Prostate gland (tissue), 2 donors: ENCODE results near the gene XPO5. TPM values are rescaled to one million over a fixed set of nuclear protein-coding genes. Genes with fewer than 3 reads are reported as not detected.

ENCODE experiments used
- DNase-seq: peaks from one replicate; pipeline ENCODE4 v3.0.0-alpha.2; 2019; ENCODE audit warnings: low spot score
- H3K27ac ChIP-seq, 2 donors: fragments of 200-600 bp; sonication (generic); 2 replicates each; pipeline ENCODE4 v1.5.1; 2017 to 2019
- H3K27me3 ChIP-seq: fragments of 200-600 bp; sonication (generic); replicated peaks from 2 replicates; pipeline ENCODE4 v1.5.1; 2019; ENCODE audit not compliant: insufficient read depth
- H3K36me3 ChIP-seq, 2 donors: fragments of 200-600 bp; sonication (generic); 1 replicate in 1 of 2; 2 replicates in 1 of 2; pipeline versions ENCODE4 v1.5.1 to v1.8.1; 2017 to 2019
- H3K4me1 ChIP-seq: fragments of 200-600 bp; sonication (generic); replicated peaks from 2 replicates; pipeline ENCODE4 v1.5.1; 2019
- H3K4me3 ChIP-seq, 2 donors: fragments of 200-600 bp; sonication (generic); 2 replicates each; pipeline ENCODE4 v1.5.1; 2017 to 2019
- H3K9me3 ChIP-seq: fragments of 200-600 bp; sonication (generic); 2 replicates; pipeline ENCODE4 v1.5.1; 2017
- CTCF ChIP-seq, 4 experiments: fragments of 200-600 bp in 2 of 4; fragments of 450-650 bp in 2 of 4; sonication (generic) in 2 of 4; IDR thresholded peaks; 1 replicate in 3 of 4; 2 replicates in 1 of 4; pipeline ENCODE4 v1.5.1; 2016 to 2019; ENCODE audit warnings: antibody characterized with exemption in 4 of 4, mild to moderate bottlenecking in 2 of 4, moderate library complexity in 2 of 4
- POLR2A ChIP-seq: fragments of 450-650 bp; IDR thresholded peaks from one replicate; pipeline ENCODE4 v1.6.1; 2016; ENCODE audit warnings: antibody characterized with exemption, mild to moderate bottlenecking
- POLR2AphosphoS5 ChIP-seq: sonication (generic); formaldehyde crosslinking; IDR thresholded peaks from one replicate; pipeline ENCODE4 v1.6.1; 2017; ENCODE audit warnings: antibody characterized with exemption
- WGBS: methylation state at CpG from one replicate; pipeline ENCODE4 v1.1.5; 2018; 5-methylcytosine and 5-hydroxymethylcytosine counted together
- intact Hi-C: fragments of 100-400 bp; cut with DNase I; formaldehyde crosslinking; loops from one replicate; pipeline ENCODE4 v1.14.2; 2022
- total RNA-seq, 2 donors: library from RNA; depleted of rRNA; stranded (reverse); fragments of >200 nt; gene quantifications; one replicate each; pipeline ENCODE4 v1.1.0, GENCODE V29; 2016

XPO5 gene
- total RNA-seq, 2 donors from 2014 or later: 17.9 to 33.3 TPM

GRCh38 chr6:43492673-43493072, 83.2 kb downstream of the XPO5 start:
- no peak overlapping the region for H3K4me3 ChIP-seq
- H3K27ac ChIP-seq: peak overlapping the region in 1 of 2 donors; percentile 44
- H3K4me1 ChIP-seq: peaks cover 26% of the 10 kb centered on the region
- intact Hi-C loops: loop anchor here (10.0 kb wide), 1 partner anchor 228 kb away; no protein-coding TSS in a partner anchor
- TF ChIP-seq POLR2AphosphoS5 (no peak), CTCF (IDR thresholded peaks at IDR 0.05) (no peak), POLR2A (no peak)
- H3K27me3 ChIP-seq: no peaks in the 10 kb centered on the region
- H3K36me3 ChIP-seq: no peaks in the 10 kb centered on the region
- no peak for DNase-seq
- 60% methylated on average over 3 of the region's 3 CpGs for WGBS
- no peaks in the 10 kb centered on the region for H3K9me3 ChIP-seq

- WGBS: 14% methylated on average over 8 of the region's 10 CpGs
- intact Hi-C loops: loop anchor here (10.0 kb wide), 1 partner anchor 227 kb away; no protein-coding TSS in a partner anchor
- Histone ChIP-seq H3K4me1 (peaks cover 29% of the 10 kb centered on the region), H3K4me3 (no peak overlapping the region), H3K9me3 (no peaks in the 10 kb centered on the region), H3K27ac (peak overlapping the region in 1 of 2 donors; percentile 44), H3K27me3 (no peaks in the 10 kb centered on the region), H3K36me3 (no peaks in the 10 kb centered on the region)
- TF ChIP-seq CTCF (IDR thresholded peaks at IDR 0.05) (no peak), POLR2AphosphoS5 (peak; percentile 71)
- DNase-seq: peak; percentile 84
Observed at GRCh38 chr6:43491750-43492661, 83.8 kb downstream of the XPO5 start.

GRCh38 chr6:43490523-43490939, 85.3 kb downstream of the XPO5 start:
- H3K27ac ChIP-seq: no peak overlapping the region
- H3K27me3 ChIP-seq: no peaks in the 10 kb centered on the region
- no peak overlapping the region for H3K4me3 ChIP-seq
- intact Hi-C loops: loop anchor here (10.0 kb wide), 1 partner anchor 226 kb away; no protein-coding TSS in a partner anchor
- no peaks in the 10 kb centered on the region for H3K36me3 ChIP-seq
- DNase-seq: no peak
- TF ChIP-seq POLR2AphosphoS5 (no peak), POLR2A (no peak)
- peaks cover 19% of the 10 kb centered on the region for H3K4me1 ChIP-seq
- no peaks in the 10 kb centered on the region for H3K9me3 ChIP-seq
- WGBS: 73% methylated on average over 6 of the region's 6 CpGs

GRCh38 chr6:43489277-43490072, 86.4 kb downstream of the XPO5 start:
- intact Hi-C loops: loop anchor here (10.0 kb wide), 1 partner anchor 225 kb away; no protein-coding TSS in a partner anchor
- Histone ChIP-seq H3K4me1 (peaks cover 13% of the 10 kb centered on the region), H3K27me3 (no peaks in the 10 kb centered on the region), H3K36me3 (no peaks in the 10 kb centered on the region), H3K9me3 (no peaks in the 10 kb centered on the region), H3K27ac (no peak overlapping the region), H3K4me3 (no peak overlapping the region)
- no peak for DNase-seq
- no peak for TF ChIP-seq POLR2AphosphoS5
- no peak for TF ChIP-seq CTCF (IDR thresholded peaks at IDR 0.05)
- TF ChIP-seq POLR2A: no peak
- 84% methylated on average over 12 of the region's 12 CpGs for WGBS

- Histone ChIP-seq H3K36me3 (no peaks in the 10 kb centered on the region), H3K4me3 (no peak overlapping the region), H3K27me3 (no peaks in the 10 kb centered on the region), H3K4me1 (peaks cover 13% of the 10 kb centered on the region), H3K9me3 (no peaks in the 10 kb centered on the region), H3K27ac (no peak overlapping the region)
- no peak for DNase-seq
- intact Hi-C loops: no loop called here
- TF ChIP-seq POLR2A (no peak), POLR2AphosphoS5 (no peak), CTCF (IDR thresholded peaks at IDR 0.05) (no peak)
- WGBS: 77% methylated on average over 4 of the region's 4 CpGs
Observed at GRCh38 chr6:43488667-43489276, 87.1 kb downstream of the XPO5 start.
